H1 (cell line): ENCODE measurements around the gene PTPN18. TPM values are rescaled to one million over a fixed set of nuclear protein-coding genes. Genes with fewer than 3 reads are reported as not detected.

Source experiments
- KDM5A ChIP-seq: fragments of 200-600 bp; IDR thresholded peaks from 2 replicates; pipeline ENCODE4 v1.7.1; 2012; ENCODE audit warnings: mild to moderate bottlenecking, low read length, inconsistent platforms, mixed read lengths
- POU5F1 ChIP-seq: IDR thresholded peaks from 2 replicates; pipeline ENCODE4 v1.6.1; 2011; ENCODE audit warnings: low read depth, mild to moderate bottlenecking, low read length, moderate library complexity
- polyA plus RNA-seq, 7 experiments: library from polyadenylated mRNA; depleted of rRNA in 3 of 7; stranded (reverse) in 5 of 7; unstranded in 2 of 7; fragments of >200 nt in 5 of 7; fragments of 200-250 nt in 2 of 7; gene quantifications; 1 replicate in 5 of 7; 2 replicates in 1 of 7; 4 replicates in 1 of 7; pipeline versions ENCODE4 v1.2.1 to v1.2.3, GENCODE V29; 2011 to 2013; ENCODE audit warnings: missing spikeins in 2 of 7, mixed read lengths in 2 of 7
- total RNA-seq: library from RNA; stranded (reverse); fragmentation: NEBNext Ultra II Directional; extraction: Animal tissue kit (Norgen Biotek cat#: 25700); gene quantifications from 2 replicates; pipeline ENCODE4 v1.2.1, GENCODE V29; 2021

The PTPN18 gene
- total and polyA plus RNA-seq, 2 of the 8 experiments (the other 6 are each of a cell fraction or from before 2014, with no cell fraction given), result 13.2 to 14.7 TPM

GRCh38 chr2:130359466-130359865, 3.6 kb downstream of the PTPN18 start (continued):
- TF ChIP-seq POU5F1 (no peak), KDM5A (no peak)
